GM12872 (cell line): Measurements from ENCODE around the gene B3GALT4.

Experiments
- CTCF ChIP-seq: IDR thresholded peaks from 3 replicates; pipeline ENCODE4 v1.5.1; 2011; ENCODE audit warnings: low read depth, mild to moderate bottlenecking, low read length, moderate library complexity; ENCODE audit not compliant: insufficient read depth

Gene B3GALT4

GRCh38 chr6:33312361-33313104, 35.6 kb downstream of the B3GALT4 start:
- TF ChIP-seq CTCF: 0 out of 3 replicates have a peak, but pooled peaks have one; percentile 12

GRCh38 chr6:33313105-33313708, 36.3 kb downstream of the B3GALT4 start:
- no peak for TF ChIP-seq CTCF

GRCh38 chr6:33313709-33314514, 37.0 kb downstream of the B3GALT4 start, which contains the start of gene TAPBP:
TAPBP (minus strand) TSS chr6:33314078; CDS start chr6:33314041, 37 bp downstream.
- TF ChIP-seq CTCF: no peak

- no peak for TF ChIP-seq CTCF
Observed at GRCh38 chr6:33314515-33314942, 37.6 kb downstream of the B3GALT4 start.

GRCh38 chr6:33314943-33315792, 38.2 kb downstream of the B3GALT4 start:
- TF ChIP-seq CTCF: no peak

- no peak for TF ChIP-seq CTCF
Observed at GRCh38 chr6:33315793-33316602, 39.1 kb downstream of the B3GALT4 start.
